Central memory CD8-positive, alpha-beta T cell (primary cell): Measurements from ENCODE around the gene SLC6A1.

Experiments used
- ATAC-seq: fragments of 150-1000 bp; cut with Tn5 transposase; replicated peaks from 2 replicates; pipeline ENCODE4 v1.10.0; 2022; ENCODE audit warnings: mild to moderate bottlenecking, moderate FRiP score, moderate number of reproducible peaks; ENCODE audit not compliant: poor library complexity, severe bottlenecking; ENCODE audit errors: extremely low read depth
- DNase-seq, 2 donors: peaks; one replicate each; pipeline ENCODE4 v3.0.0; 2021; ENCODE audit warnings: low spot score in 2 of 2
- H3K27ac Mint-ChIP-seq: one replicate; pipeline ENCODE4 v1.8.0; 2022; ENCODE audit warnings: low read depth, mild to moderate bottlenecking, moderate library complexity, mixed read lengths
- H3K27me3 Mint-ChIP-seq: one replicate; pipeline ENCODE4 v1.8.0; 2022; ENCODE audit warnings: mixed read lengths
- H3K36me3 Mint-ChIP-seq: one replicate; pipeline ENCODE4 v1.8.0; 2022; ENCODE audit warnings: mild to moderate bottlenecking, moderate library complexity, mixed read lengths; ENCODE audit not compliant: insufficient read depth
- H3K4me1 Mint-ChIP-seq: one replicate; pipeline ENCODE4 v1.8.0; 2022; ENCODE audit warnings: mixed read lengths
- H3K4me3 Mint-ChIP-seq: one replicate; pipeline ENCODE4 v1.8.0; 2022; ENCODE audit warnings: mild to moderate bottlenecking, moderate library complexity, mixed read lengths
- H3K9me3 Mint-ChIP-seq: one replicate; pipeline ENCODE4 v1.8.0; 2022; ENCODE audit warnings: mixed read lengths

SLC6A1 gene

GRCh38 chr3:10956986-10957385 is 35.6 kb upstream of the SLC6A1 start:
- ATAC-seq (no peak), DNase-seq (no peak)
- Mint-ChIP-seq H3K4me1 (no peaks in the 10 kb centered on the region), H3K27ac (no peak overlapping the region), H3K36me3 (peaks cover 2% of the 10 kb centered on the region), H3K9me3 (no peaks in the 10 kb centered on the region), H3K4me3 (no peak overlapping the region), H3K27me3 (peaks cover 27% of the 10 kb centered on the region)

- Mint-ChIP-seq H3K9me3 (no peaks in the 10 kb centered on the region), H3K27me3 (peaks cover 27% of the 10 kb centered on the region), H3K4me3 (no peak overlapping the region), H3K4me1 (no peaks in the 10 kb centered on the region), H3K27ac (no peak overlapping the region), H3K36me3 (peaks cover 2% of the 10 kb centered on the region)
- ATAC-seq (no peak), DNase-seq (no peak)
Measured at GRCh38 chr3:10957976-10958749, 34.4 kb upstream of the SLC6A1 start.

- Mint-ChIP-seq H3K36me3 (no peaks in the 10 kb centered on the region), H3K9me3 (no peaks in the 10 kb centered on the region), H3K4me1 (no peaks in the 10 kb centered on the region), H3K4me3 (no peak overlapping the region), H3K27me3 (peaks cover 42% of the 10 kb centered on the region), H3K27ac (no peak overlapping the region)
- ATAC-seq = no peak
- DNase-seq = no peak
Measured at GRCh38 chr3:10960255-10960654, 32.3 kb upstream of the SLC6A1 start.

GRCh38 chr3:10961921-10962320 is 30.6 kb upstream of the SLC6A1 start:
- H3K27ac Mint-ChIP-seq = no peak overlapping the region
- no peaks in the 10 kb centered on the region for H3K9me3 Mint-ChIP-seq
- H3K4me1 Mint-ChIP-seq = no peaks in the 10 kb centered on the region
- no peak for DNase-seq
- peaks cover 50% of the 10 kb centered on the region for H3K27me3 Mint-ChIP-seq
- H3K4me3 Mint-ChIP-seq = no peak overlapping the region
- no peaks in the 10 kb centered on the region for H3K36me3 Mint-ChIP-seq
- ATAC-seq = no peak

GRCh38 chr3:10962481-10963036 is 30.0 kb upstream of the SLC6A1 start:
- DNase-seq (no peak), ATAC-seq (no peak)
- Mint-ChIP-seq H3K27me3 (peaks cover 50% of the 10 kb centered on the region), H3K27ac (no peak overlapping the region), H3K36me3 (no peaks in the 10 kb centered on the region), H3K4me3 (no peak overlapping the region), H3K4me1 (no peaks in the 10 kb centered on the region), H3K9me3 (no peaks in the 10 kb centered on the region)

- no peak for DNase-seq
- no peaks in the 10 kb centered on the region for H3K9me3 Mint-ChIP-seq
- H3K27ac Mint-ChIP-seq = no peak overlapping the region
- H3K4me1 Mint-ChIP-seq = no peaks in the 10 kb centered on the region
- no peak overlapping the region for H3K4me3 Mint-ChIP-seq
- H3K27me3 Mint-ChIP-seq = peaks cover 46% of the 10 kb centered on the region
- ATAC-seq = no peak
- H3K36me3 Mint-ChIP-seq = no peaks in the 10 kb centered on the region
Measured at GRCh38 chr3:10964537-10965167, 27.9 kb upstream of the SLC6A1 start.

- H3K27me3 Mint-ChIP-seq = peaks cover 44% of the 10 kb centered on the region
Measured at GRCh38 chr3:10968401-10968800, 24.1 kb upstream of the SLC6A1 start.

GRCh38 chr3:10970306-10970960 is 22.1 kb upstream of the SLC6A1 start:
- DNase-seq = no peak
- no peaks in the 10 kb centered on the region for H3K9me3 Mint-ChIP-seq

More at GRCh38 chr3:10968401-10968800, 24.1 kb upstream of the SLC6A1 start:
- H3K36me3 Mint-ChIP-seq = no peaks in the 10 kb centered on the region
- no peak overlapping the region for H3K27ac Mint-ChIP-seq
- DNase-seq (no peak), ATAC-seq (no peak)
- H3K4me3 Mint-ChIP-seq = no peak overlapping the region
- H3K4me1 Mint-ChIP-seq = no peaks in the 10 kb centered on the region
- no peaks in the 10 kb centered on the region for H3K9me3 Mint-ChIP-seq

GRCh38 chr3:10972072-10972782 is 20.3 kb upstream of the SLC6A1 start:
- Mint-ChIP-seq H3K4me3 (no peak overlapping the region), H3K27me3 (peaks cover 28% of the 10 kb centered on the region), H3K27ac (no peak overlapping the region), H3K36me3 (no peaks in the 10 kb centered on the region), H3K4me1 (no peaks in the 10 kb centered on the region), H3K9me3 (no peaks in the 10 kb centered on the region)
- DNase-seq (no peak), ATAC-seq (no peak)

More at GRCh38 chr3:10970306-10970960, 22.1 kb upstream of the SLC6A1 start:
- Mint-ChIP-seq H3K4me1 (no peaks in the 10 kb centered on the region), H3K27ac (no peak overlapping the region), H3K27me3 (peaks cover 43% of the 10 kb centered on the region), H3K36me3 (no peaks in the 10 kb centered on the region), H3K4me3 (no peak overlapping the region)
- ATAC-seq = no peak

- Mint-ChIP-seq H3K27me3 (peaks cover 29% of the 10 kb centered on the region), H3K4me1 (no peaks in the 10 kb centered on the region), H3K4me3 (no peak overlapping the region), H3K36me3 (no peaks in the 10 kb centered on the region), H3K27ac (no peak overlapping the region), H3K9me3 (no peaks in the 10 kb centered on the region)
- no peak for ATAC-seq
- DNase-seq = no peak
Measured at GRCh38 chr3:10973046-10973595, 19.4 kb upstream of the SLC6A1 start.

GRCh38 chr3:10974131-10974530 is 18.4 kb upstream of the SLC6A1 start:
- no peak for ATAC-seq
- H3K27me3 Mint-ChIP-seq = peaks cover 38% of the 10 kb centered on the region
- no peak for DNase-seq
- no peak overlapping the region for H3K27ac Mint-ChIP-seq
- H3K9me3 Mint-ChIP-seq = no peaks in the 10 kb centered on the region
- no peak overlapping the region for H3K4me3 Mint-ChIP-seq
- H3K36me3 Mint-ChIP-seq = no peaks in the 10 kb centered on the region
- H3K4me1 Mint-ChIP-seq = no peaks in the 10 kb centered on the region

GRCh38 chr3:10974746-10975375 is 17.7 kb upstream of the SLC6A1 start:
- Mint-ChIP-seq H3K36me3 (no peaks in the 10 kb centered on the region), H3K4me1 (no peaks in the 10 kb centered on the region), H3K4me3 (no peak overlapping the region), H3K27me3 (peaks cover 39% of the 10 kb centered on the region), H3K27ac (no peak overlapping the region), H3K9me3 (no peaks in the 10 kb centered on the region)
- DNase-seq (no peak), ATAC-seq (no peak)
